ENCODE measurements around the gene CASK. TPM values are rescaled to one million over a fixed set of nuclear protein-coding genes. Genes with fewer than 3 reads are reported as not detected.
A peak's percentile ranks its signal among the peaks of the same experiment; 100 is the strongest.

The CASK gene
- total and polyA plus RNA-seq, 2 donors (not counting 1 experiment from before 2014, with no cell fraction given) = 27.4 to 78.3 TPM

DNA sequence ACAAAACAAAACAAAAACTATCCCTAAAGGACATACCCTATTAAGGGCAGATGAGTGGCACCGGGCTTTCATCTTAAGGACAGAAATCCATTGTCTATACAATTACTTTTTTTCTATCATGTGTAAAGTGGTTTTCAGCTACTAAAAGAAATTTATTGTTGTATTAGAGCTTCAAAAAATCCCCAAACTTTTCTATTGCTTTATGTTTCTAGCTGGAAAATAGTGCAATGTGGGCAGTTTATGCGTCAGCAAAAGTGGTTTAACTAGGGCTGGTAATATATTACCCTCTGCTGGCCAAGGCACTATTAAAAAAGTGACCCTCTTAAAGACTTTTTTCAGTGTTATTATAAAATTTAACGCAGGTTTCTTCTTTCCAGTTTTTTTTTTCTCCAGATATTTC is 214.9 kb downstream of the CASK start:
- DNase-seq (ENCODE audit: low read depth in 2 of 2) = peak in 1 of 2 donors; percentile 0
- H3K27ac ChIP-seq (ENCODE audit: insufficient read depth, low read length) = no peak overlapping the region
- no peaks in the 10 kb centered on the region for H3K36me3 ChIP-seq (ENCODE audit: control insufficient read depth, insufficient read depth, low read length)
- no peaks in the 10 kb centered on the region for H3K79me2 ChIP-seq (ENCODE audit: control insufficient read depth, insufficient read depth, low read length)
- no peaks in the 10 kb centered on the region for H3K4me1 ChIP-seq (ENCODE audit: control insufficient read depth, extremely low read depth, insufficient read depth, low read length)
- no peak overlapping the region for H3K9ac ChIP-seq (ENCODE audit: insufficient read depth, low read length)
- H2AFZ ChIP-seq (ENCODE audit: low read length) = no peak overlapping the region
- no peaks in the 10 kb centered on the region for H4K20me1 ChIP-seq (ENCODE audit: control insufficient read depth, extremely low read depth, insufficient read depth, low read length)
- no peak for TF ChIP-seq EZH2 (IDR thresholded peaks at IDR 0.05; ENCODE audit: low read length, missing control alignments)
- TF ChIP-seq, protein P1, sequence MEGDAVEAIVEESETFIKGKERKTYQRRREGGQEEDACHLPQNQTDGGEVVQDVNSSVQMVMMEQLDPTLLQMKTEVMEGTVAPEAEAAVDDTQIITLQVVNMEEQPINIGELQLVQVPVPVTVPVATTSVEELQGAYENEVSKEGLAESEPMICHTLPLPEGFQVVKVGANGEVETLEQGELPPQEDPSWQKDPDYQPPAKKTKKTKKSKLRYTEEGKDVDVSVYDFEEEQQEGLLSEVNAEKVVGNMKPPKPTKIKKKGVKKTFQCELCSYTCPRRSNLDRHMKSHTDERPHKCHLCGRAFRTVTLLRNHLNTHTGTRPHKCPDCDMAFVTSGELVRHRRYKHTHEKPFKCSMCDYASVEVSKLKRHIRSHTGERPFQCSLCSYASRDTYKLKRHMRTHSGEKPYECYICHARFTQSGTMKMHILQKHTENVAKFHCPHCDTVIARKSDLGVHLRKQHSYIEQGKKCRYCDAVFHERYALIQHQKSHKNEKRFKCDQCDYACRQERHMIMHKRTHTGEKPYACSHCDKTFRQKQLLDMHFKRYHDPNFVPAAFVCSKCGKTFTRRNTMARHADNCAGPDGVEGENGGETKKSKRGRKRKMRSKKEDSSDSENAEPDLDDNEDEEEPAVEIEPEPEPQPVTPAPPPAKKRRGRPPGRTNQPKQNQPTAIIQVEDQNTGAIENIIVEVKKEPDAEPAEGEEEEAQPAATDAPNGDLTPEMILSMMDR (conservative IDR thresholded peaks at IDR 0.05 in 1 of 2, IDR thresholded peaks at IDR 0.05 in 1 of 2; ENCODE audit: low read depth in 1 of 2, low read length in 2 of 2) = no peak
- no peak overlapping the region for H3K4me3 ChIP-seq (replicated peaks in 1 of 4; ENCODE audit: control extremely low read depth in 1 of 4, insufficient read depth in 1 of 4, low read depth in 3 of 4, low read length in 4 of 4)
- no peak overlapping the region for H3K4me2 ChIP-seq (ENCODE audit: extremely low read depth, insufficient read depth, low read length)
- no peaks in the 10 kb centered on the region for H3K9me3 ChIP-seq (ENCODE audit: control insufficient read depth, insufficient read depth, low read depth, low read length)
- H3K27me3 ChIP-seq (ENCODE audit: control insufficient read depth, insufficient read depth, low read length) = no peaks in the 10 kb centered on the region

DNA sequence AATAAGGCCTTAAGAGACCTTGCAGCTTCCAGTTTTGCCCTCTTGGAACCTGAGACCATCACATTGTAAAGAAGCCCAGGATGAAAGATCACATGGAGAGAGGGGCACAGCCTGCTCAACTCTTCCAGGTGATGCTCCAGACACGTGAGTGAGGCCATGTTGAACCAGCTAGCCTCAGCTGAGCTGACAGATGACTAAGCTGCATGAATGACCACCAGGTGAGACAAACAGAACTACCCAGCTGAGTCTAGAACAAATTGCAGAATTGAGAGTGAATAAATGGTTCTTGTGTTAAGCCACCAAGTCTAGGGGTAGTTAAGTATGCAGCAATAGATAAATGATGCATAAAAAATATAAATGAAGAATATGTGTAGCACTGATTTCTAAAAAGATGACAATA is 216.1 kb downstream of the CASK start:
- no peaks in the 10 kb centered on the region for H4K20me1 ChIP-seq (ENCODE audit: control insufficient read depth, extremely low read depth, insufficient read depth, low read length)
- no peak for TF ChIP-seq EZH2 (IDR thresholded peaks at IDR 0.05; ENCODE audit: low read length, missing control alignments)
- TF ChIP-seq, protein P1 (conservative IDR thresholded peaks at IDR 0.05 in 1 of 2, IDR thresholded peaks at IDR 0.05 in 1 of 2; ENCODE audit: low read depth in 1 of 2, low read length in 2 of 2) = no peak
- no peaks in the 10 kb centered on the region for H3K9me3 ChIP-seq (ENCODE audit: control insufficient read depth, insufficient read depth, low read depth, low read length)
- no peak overlapping the region for H2AFZ ChIP-seq (ENCODE audit: low read length)
- DNase-seq (ENCODE audit: low read depth in 2 of 2) = no peak
- no peaks in the 10 kb centered on the region for H3K36me3 ChIP-seq (ENCODE audit: control insufficient read depth, insufficient read depth, low read length)
- no peak overlapping the region for H3K27ac ChIP-seq (ENCODE audit: insufficient read depth, low read length)
- H3K27me3 ChIP-seq (ENCODE audit: control insufficient read depth, insufficient read depth, low read length) = no peaks in the 10 kb centered on the region
- no peak overlapping the region for H3K4me2 ChIP-seq (ENCODE audit: extremely low read depth, insufficient read depth, low read length)
- H3K4me1 ChIP-seq (ENCODE audit: control insufficient read depth, extremely low read depth, insufficient read depth, low read length) = no peaks in the 10 kb centered on the region
- H3K79me2 ChIP-seq (ENCODE audit: control insufficient read depth, insufficient read depth, low read length) = no peaks in the 10 kb centered on the region
- no peak overlapping the region for H3K4me3 ChIP-seq (replicated peaks in 1 of 4; ENCODE audit: control extremely low read depth in 1 of 4, insufficient read depth in 1 of 4, low read depth in 3 of 4, low read length in 4 of 4)
- H3K9ac ChIP-seq (ENCODE audit: insufficient read depth, low read length) = no peak overlapping the region

DNA sequence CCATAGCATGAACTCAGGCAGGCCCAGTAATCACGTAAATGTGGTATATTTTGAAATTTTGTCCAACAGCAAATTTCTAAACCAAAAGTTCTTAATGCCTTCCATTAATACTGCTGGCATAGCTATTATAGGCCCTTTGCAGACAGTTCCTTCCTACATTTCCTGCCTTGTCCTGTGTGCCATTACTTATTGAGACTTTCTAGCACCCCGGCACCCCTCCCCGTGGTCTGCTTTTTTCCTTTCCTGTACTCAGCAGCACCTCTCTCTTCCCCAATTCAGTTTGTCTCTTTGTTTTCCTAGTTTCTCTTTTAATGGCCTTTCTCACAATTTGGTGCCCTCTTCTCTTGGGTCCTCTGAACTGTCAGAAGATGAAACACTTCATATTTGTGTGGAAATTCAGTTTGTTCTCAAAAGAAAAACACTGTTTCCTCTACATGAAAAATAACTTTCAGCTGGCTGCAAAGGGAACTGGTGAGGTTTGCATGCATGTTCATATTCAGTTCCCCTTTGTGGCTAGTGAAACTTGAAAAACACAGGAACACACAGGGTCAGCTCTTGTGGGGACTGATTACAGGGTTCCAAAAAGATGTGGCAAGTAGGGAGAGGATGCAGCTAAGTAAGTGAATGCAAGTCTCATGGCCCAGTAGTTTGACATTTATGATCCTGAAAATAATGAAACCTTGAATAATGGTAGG is 217.5 kb downstream of the CASK start:
- no peaks in the 10 kb centered on the region for H3K27me3 ChIP-seq (ENCODE audit: control insufficient read depth, insufficient read depth, low read length)
- H3K79me2 ChIP-seq (ENCODE audit: control insufficient read depth, insufficient read depth, low read length) = no peaks in the 10 kb centered on the region
- H3K9me3 ChIP-seq (ENCODE audit: control insufficient read depth, insufficient read depth, low read depth, low read length) = no peaks in the 10 kb centered on the region
- DNase-seq (ENCODE audit: low read depth in 2 of 2) = no peak
- H3K27ac ChIP-seq (ENCODE audit: insufficient read depth, low read length) = no peak overlapping the region
- no peak overlapping the region for H3K9ac ChIP-seq (ENCODE audit: insufficient read depth, low read length)
- no peak overlapping the region for H3K4me2 ChIP-seq (ENCODE audit: extremely low read depth, insufficient read depth, low read length)
- H2AFZ ChIP-seq (ENCODE audit: low read length) = no peak overlapping the region
- H4K20me1 ChIP-seq (ENCODE audit: control insufficient read depth, extremely low read depth, insufficient read depth, low read length) = no peaks in the 10 kb centered on the region
- no peaks in the 10 kb centered on the region for H3K4me1 ChIP-seq (ENCODE audit: control insufficient read depth, extremely low read depth, insufficient read depth, low read length)
- H3K4me3 ChIP-seq (replicated peaks in 1 of 4; ENCODE audit: control extremely low read depth in 1 of 4, insufficient read depth in 1 of 4, low read depth in 3 of 4, low read length in 4 of 4) = no peak overlapping the region
- TF ChIP-seq EZH2 (IDR thresholded peaks at IDR 0.05; ENCODE audit: low read length, missing control alignments) = no peak
- TF ChIP-seq, protein P1 (conservative IDR thresholded peaks at IDR 0.05 in 1 of 2, IDR thresholded peaks at IDR 0.05 in 1 of 2; ENCODE audit: low read depth in 1 of 2, low read length in 2 of 2) = no peak
- no peaks in the 10 kb centered on the region for H3K36me3 ChIP-seq (ENCODE audit: control insufficient read depth, insufficient read depth, low read length)

Measured in fibroblast of lung (primary cell).